Measurements from ENCODE around the gene BLCAP. TPM values are rescaled to one million over a fixed set of nuclear protein-coding genes. Genes with fewer than 3 reads are reported as not detected.
A peak's percentile ranks its signal among the peaks of the same experiment; 100 is the strongest.

The BLCAP gene
- total and polyA plus RNA-seq, 8 donors, result 65.5 to 75.4 (median 67.4) TPM

DNA sequence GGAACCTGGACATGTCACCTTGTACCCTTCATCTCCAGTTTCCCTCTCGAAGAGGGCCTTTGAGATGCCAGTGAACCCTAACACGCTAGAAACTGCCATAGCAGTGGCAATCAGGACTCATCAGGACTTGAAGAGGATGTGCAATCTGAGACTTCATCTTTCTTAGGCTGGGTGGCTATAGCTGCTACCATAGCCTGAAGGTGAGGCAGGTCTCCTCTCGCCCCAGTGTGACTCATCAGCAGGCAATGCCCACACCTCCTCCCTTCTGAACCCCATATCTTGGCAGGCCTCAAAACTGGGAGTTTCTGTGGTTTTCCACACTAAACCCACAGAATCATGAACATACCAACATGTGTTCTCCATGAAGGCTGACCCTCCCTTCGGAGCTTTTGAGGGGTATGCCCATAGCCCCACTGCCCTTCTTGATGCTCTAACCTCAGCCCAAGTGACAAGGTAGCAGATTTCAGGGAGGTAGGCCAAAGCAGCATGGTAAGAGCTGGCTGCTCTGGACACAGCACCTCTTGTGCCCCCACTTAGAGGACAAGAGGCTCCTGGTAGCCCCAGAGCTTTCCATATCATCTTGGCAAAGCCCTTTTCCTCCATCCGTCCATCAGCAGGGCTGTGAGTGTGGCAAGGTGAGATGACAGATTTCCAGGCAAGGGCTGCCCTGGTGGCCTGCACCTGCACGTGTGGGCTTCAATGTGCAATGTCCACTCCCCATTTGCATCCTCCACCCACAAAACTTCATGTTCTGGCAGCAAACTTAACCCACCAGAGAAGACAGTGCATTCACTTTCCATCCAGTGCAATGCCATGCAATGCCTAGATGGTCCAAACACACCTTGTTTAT is 2.6 kb downstream of the BLCAP start:
- H3K9me3 ChIP-seq, result no peaks in the 10 kb centered on the region
- ATAC-seq (no peak), DNase-seq (no peak)
- H3K4me1 ChIP-seq, result peaks cover 24 to 74% of the 10 kb centered on the region in 2 donors
- peaks cover 0 to 5% of the 10 kb centered on the region in 2 donors for H3K36me3 ChIP-seq
- H3K4me3 ChIP-seq, result no peak overlapping the region
- TF ChIP-seq, protein P1, sequence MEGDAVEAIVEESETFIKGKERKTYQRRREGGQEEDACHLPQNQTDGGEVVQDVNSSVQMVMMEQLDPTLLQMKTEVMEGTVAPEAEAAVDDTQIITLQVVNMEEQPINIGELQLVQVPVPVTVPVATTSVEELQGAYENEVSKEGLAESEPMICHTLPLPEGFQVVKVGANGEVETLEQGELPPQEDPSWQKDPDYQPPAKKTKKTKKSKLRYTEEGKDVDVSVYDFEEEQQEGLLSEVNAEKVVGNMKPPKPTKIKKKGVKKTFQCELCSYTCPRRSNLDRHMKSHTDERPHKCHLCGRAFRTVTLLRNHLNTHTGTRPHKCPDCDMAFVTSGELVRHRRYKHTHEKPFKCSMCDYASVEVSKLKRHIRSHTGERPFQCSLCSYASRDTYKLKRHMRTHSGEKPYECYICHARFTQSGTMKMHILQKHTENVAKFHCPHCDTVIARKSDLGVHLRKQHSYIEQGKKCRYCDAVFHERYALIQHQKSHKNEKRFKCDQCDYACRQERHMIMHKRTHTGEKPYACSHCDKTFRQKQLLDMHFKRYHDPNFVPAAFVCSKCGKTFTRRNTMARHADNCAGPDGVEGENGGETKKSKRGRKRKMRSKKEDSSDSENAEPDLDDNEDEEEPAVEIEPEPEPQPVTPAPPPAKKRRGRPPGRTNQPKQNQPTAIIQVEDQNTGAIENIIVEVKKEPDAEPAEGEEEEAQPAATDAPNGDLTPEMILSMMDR (IDR thresholded peaks at IDR 0.05), result no peak
- H3K27me3 ChIP-seq, result peaks cover 0 to 11% of the 10 kb centered on the region in 2 donors
- H3K27ac ChIP-seq, result peak overlapping the region in 1 of 2 donors; percentile 28
- intact Hi-C loops (cut with DNase I), result loop anchor here in 1 of 2 donors (5.0 to 10.0 kb wide), 2 partner anchors 140 to 328 kb away; no protein-coding TSS in a partner anchor

DNA sequence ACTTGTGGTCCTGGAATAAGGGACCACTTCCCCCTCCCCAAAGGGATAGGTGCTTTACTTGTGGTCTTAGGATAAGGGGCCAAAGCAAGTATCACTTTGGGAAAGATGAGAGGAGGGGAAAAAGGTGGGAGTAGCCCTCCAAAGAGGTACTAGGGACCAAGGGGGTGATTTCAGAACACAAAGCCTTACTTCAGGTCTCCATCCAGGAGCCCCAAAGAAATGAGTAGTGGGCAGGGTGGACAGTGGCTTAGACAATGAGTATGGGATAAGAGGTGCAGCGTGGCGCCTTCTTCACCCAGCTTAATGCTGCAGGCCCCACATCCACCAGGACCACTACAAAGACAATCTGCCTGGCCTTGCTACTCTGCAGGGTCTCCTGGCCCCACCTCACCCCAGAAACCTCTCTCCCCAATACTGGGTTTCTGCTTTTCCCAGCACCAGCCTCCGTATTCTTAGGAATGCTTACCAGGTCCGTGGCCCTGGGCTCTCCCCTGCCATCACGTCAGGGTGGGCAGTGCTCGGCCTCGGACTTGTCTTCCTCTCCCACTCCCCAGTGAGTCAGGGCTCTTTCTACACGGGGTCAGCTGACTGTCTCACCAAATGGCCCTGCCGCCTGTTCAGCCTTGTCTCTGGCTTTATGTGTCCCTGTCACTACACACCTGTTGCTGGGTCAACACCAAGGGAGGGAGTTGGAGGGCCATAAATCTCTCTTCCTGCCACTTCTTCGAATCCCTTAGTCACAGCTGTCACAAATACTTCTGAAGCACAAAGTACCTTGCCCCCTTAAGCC is 3.6 kb downstream of the BLCAP start:
- Histone ChIP-seq H3K27me3 (peaks cover 0 to 11% of the 10 kb centered on the region in 2 donors), H3K4me3 (no peak overlapping the region), H3K9me3 (no peaks in the 10 kb centered on the region), H3K4me1 (peaks cover 32 to 83% of the 10 kb centered on the region in 2 donors), H3K27ac (no peak overlapping the region), H3K36me3 (peaks cover 0 to 5% of the 10 kb centered on the region in 2 donors)
- TF ChIP-seq, protein P1 (IDR thresholded peaks at IDR 0.05), result no peak
- no peak for DNase-seq
- intact Hi-C loops (cut with DNase I), result loop anchor here in 1 of 2 donors (10.0 kb wide), 1 partner anchor 139 kb away; no protein-coding TSS in a partner anchor
- no peak for ATAC-seq

DNA sequence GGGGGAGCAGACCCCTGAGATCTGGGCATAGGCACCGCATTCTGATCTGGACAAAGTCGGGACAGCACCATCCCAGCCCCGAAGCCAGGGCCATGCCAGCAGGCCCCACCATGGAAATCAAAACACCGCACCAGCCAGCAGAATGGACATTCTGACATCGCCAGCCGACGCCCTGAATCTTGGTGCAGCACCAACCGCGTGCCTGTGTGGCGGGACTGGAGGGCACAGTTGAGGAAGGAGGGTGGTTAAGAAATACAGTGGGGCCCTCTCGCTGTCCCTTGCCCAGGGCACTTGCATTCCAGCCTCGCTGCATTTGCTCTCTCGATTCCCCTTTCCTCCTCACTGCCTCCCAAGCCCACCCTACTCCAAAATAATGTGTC is 4.7 kb downstream of the BLCAP start:
- TF ChIP-seq, protein P1 (IDR thresholded peaks at IDR 0.05), result no peak
- no peak overlapping the region for H3K27ac ChIP-seq
- ATAC-seq (no peak), DNase-seq (no peak)
- H3K4me1 ChIP-seq, result peaks cover 28 to 85% of the 10 kb centered on the region in 2 donors
- H3K27me3 ChIP-seq, result peaks cover 0 to 11% of the 10 kb centered on the region in 2 donors
- intact Hi-C loops (cut with DNase I), result loop anchor here in 1 of 2 donors (10.0 kb wide), 1 partner anchor 138 kb away; no protein-coding TSS in a partner anchor
- no peak overlapping the region for H3K4me3 ChIP-seq
- no peaks in the 10 kb centered on the region for H3K9me3 ChIP-seq
- peaks cover 0 to 16% of the 10 kb centered on the region in 2 donors for H3K36me3 ChIP-seq

DNA sequence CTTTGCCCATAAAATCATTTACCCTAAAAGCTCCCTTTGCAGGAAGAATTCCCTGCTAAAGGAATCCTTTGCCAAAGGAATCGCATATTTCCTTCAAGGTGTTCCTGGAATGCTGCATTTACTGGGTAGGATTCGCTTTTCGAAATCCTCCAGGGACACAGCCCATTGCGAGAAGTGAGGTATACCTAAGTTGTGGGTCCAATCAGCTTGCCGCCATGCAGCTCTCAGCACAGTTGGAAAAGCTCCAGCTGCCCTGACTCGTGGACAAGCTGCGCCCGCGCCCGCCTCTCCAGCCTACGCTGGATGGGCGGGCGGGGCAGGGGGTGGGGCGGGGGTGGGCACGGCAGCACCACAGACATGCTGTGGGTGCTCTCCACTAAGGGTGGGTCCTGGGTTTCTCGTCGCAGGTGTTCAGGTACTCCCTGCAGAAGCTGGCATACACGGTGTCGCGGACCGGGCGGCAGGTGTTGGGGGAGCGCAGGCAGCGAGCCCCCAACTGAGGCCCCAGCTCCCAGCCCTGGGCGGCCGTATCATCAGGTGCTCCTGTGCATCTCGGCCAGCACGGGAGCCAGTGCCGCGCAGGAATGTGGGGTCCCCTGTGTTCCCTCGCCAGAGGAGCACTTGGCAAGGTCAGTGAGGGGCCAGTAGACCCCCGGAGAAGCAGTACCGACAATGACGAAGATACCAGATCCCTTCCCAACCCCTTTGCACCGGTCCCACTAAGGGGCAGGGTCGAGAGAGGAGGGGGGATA is 5.2 kb downstream of the BLCAP start:
- Histone ChIP-seq H3K9me3 (no peaks in the 10 kb centered on the region), H3K27ac (no peak overlapping the region), H3K4me1 (peaks cover 31 to 91% of the 10 kb centered on the region in 2 donors), H3K36me3 (peaks cover 0 to 19% of the 10 kb centered on the region in 2 donors), H3K27me3 (peaks cover 0 to 11% of the 10 kb centered on the region in 2 donors), H3K4me3 (no peak overlapping the region)
- ATAC-seq (peak; percentile 63), DNase-seq (peak in 3 of 4 donors; percentile 74 to 82 (median 78))
- intact Hi-C loops (cut with DNase I), result loop anchor here in 1 of 2 donors (10.0 kb wide), 1 partner anchor 138 kb away; no protein-coding TSS in a partner anchor
- TF ChIP-seq, protein P1 (IDR thresholded peaks at IDR 0.05), result no peak

Data from left lung (tissue), 10 donors.